OCI-LY1 (cell line): ENCODE measurements around the gene RPRML.

Experiments
- H2AFZ ChIP-seq: fragments of 200-600 bp; sonication (generic), shearing (Covaris generic); 2 replicates; pipeline ENCODE4 v1.6.0; 2014; ENCODE audit warnings: antibody characterized with exemption, mild to moderate bottlenecking, low read length
- H3F3A ChIP-seq: fragments of 200-600 bp; sonication (generic), shearing (Covaris generic); 2 replicates; pipeline ENCODE4 v1.6.0; 2014; ENCODE audit warnings: mild to moderate bottlenecking, antibody characterized with exemption, low read length, moderate library complexity; ENCODE audit not compliant: insufficient read depth
- H3K27ac ChIP-seq: fragments of 200-600 bp; sonication (generic); 2 replicates; pipeline ENCODE4 v1.5.1; 2014; ENCODE audit warnings: low read length, mixed run types, mild to moderate bottlenecking, low read depth; ENCODE audit not compliant: poor library complexity, severe bottlenecking
- H3K27me3 ChIP-seq: fragments of 200-600 bp; sonication (generic); 2 replicates; pipeline ENCODE4 v1.6.0; 2014; ENCODE audit warnings: antibody characterized with exemption, mild to moderate bottlenecking, low read length, moderate library complexity; ENCODE audit not compliant: insufficient read depth
- H3K36me3 ChIP-seq: fragments of 200-600 bp; sonication (generic); 2 replicates; pipeline ENCODE4 v1.6.1; 2014; ENCODE audit warnings: mild to moderate bottlenecking, antibody characterized with exemption, low read length, moderate library complexity, mixed read lengths; ENCODE audit not compliant: insufficient read depth
- H3K4me1 ChIP-seq: fragments of 200-600 bp; sonication (generic); 2 replicates; pipeline ENCODE4 v1.5.1; 2014; ENCODE audit warnings: mild to moderate bottlenecking, low read length, moderate library complexity; ENCODE audit not compliant: insufficient read depth, severe bottlenecking
- H3K4me2 ChIP-seq: fragments of 200-600 bp; sonication (generic), shearing (Covaris generic); 2 replicates; pipeline ENCODE4 v1.6.1; 2014; ENCODE audit warnings: low read length
- H3K4me3 ChIP-seq: fragments of 200-600 bp; sonication (generic); 2 replicates; pipeline ENCODE4 v1.5.1; 2014; ENCODE audit warnings: low read length, low read depth, mild to moderate bottlenecking, mixed read lengths; ENCODE audit not compliant: poor library complexity, severe bottlenecking
- H3K79me2 ChIP-seq: fragments of 200-600 bp; shearing (Covaris generic); 2 replicates; pipeline ENCODE4 v1.6.1; 2016; ENCODE audit warnings: mixed run types, low read length, mixed read lengths; ENCODE audit not compliant: insufficient read depth
- H3K9ac ChIP-seq: fragments of 200-600 bp; sonication (generic), shearing (Covaris generic); 2 replicates; pipeline ENCODE4 v1.6.1; 2014; ENCODE audit warnings: mild to moderate bottlenecking, low read length, mixed read lengths
- H3K9me2 ChIP-seq: fragments of 200-600 bp; sonication (generic), shearing (Covaris generic); 2 replicates; pipeline ENCODE4 v1.6.1; 2014; ENCODE audit warnings: low read depth, mild to moderate bottlenecking, low read length, mixed read lengths
- H3K9me3 ChIP-seq: fragments of 200-600 bp; shearing (Covaris generic); 2 replicates; pipeline ENCODE4 v1.6.1; 2014; ENCODE audit warnings: low read length, mixed read lengths
- H4K20me1 ChIP-seq: fragments of 200-600 bp; sonication (generic), shearing (Covaris generic); 2 replicates; pipeline ENCODE4 v1.6.0; 2016; ENCODE audit warnings: mild to moderate bottlenecking, low read length; ENCODE audit not compliant: insufficient read depth
- CTCF ChIP-seq: fragments of 200-600 bp; sonication (generic), shearing (Covaris generic); IDR thresholded peaks from 2 replicates; pipeline ENCODE4 v1.5.1; 2017; ENCODE audit warnings: mild to moderate bottlenecking, antibody characterized with exemption, low read length, moderate library complexity, mixed read lengths
- EZH2 ChIP-seq: fragments of 200-600 bp; sonication (generic), shearing (Covaris generic); IDR thresholded peaks from 2 replicates; pipeline ENCODE4 v1.8.0; 2017; ENCODE audit warnings: borderline replicate concordance, mixed run types, mild to moderate bottlenecking, antibody characterized with exemption, low read length, moderate library complexity, mixed read lengths

RPRML gene

GRCh38 chr17:46929413-46929812 is 49.6 kb downstream of the RPRML start:
- H3K79me2 ChIP-seq: peaks cover 32% of the 10 kb centered on the region
- H3F3A ChIP-seq: no peaks in the 10 kb centered on the region
- no peaks in the 10 kb centered on the region for H3K27me3 ChIP-seq
- peaks cover 49% of the 10 kb centered on the region for H3K36me3 ChIP-seq
- no peaks in the 10 kb centered on the region for H3K9me3 ChIP-seq
- TF ChIP-seq CTCF (no peak), EZH2 (no peak)
- no peaks in the 10 kb centered on the region for H4K20me1 ChIP-seq
- H3K4me3 ChIP-seq: no peak overlapping the region
- H3K27ac ChIP-seq: no peak overlapping the region
- H3K9ac ChIP-seq: no peak overlapping the region
- H3K4me2 ChIP-seq: no peak overlapping the region
- no peaks in the 10 kb centered on the region for H3K9me2 ChIP-seq
- no peak overlapping the region for H2AFZ ChIP-seq
- H3K4me1 ChIP-seq: peaks cover 10% of the 10 kb centered on the region

DNA sequence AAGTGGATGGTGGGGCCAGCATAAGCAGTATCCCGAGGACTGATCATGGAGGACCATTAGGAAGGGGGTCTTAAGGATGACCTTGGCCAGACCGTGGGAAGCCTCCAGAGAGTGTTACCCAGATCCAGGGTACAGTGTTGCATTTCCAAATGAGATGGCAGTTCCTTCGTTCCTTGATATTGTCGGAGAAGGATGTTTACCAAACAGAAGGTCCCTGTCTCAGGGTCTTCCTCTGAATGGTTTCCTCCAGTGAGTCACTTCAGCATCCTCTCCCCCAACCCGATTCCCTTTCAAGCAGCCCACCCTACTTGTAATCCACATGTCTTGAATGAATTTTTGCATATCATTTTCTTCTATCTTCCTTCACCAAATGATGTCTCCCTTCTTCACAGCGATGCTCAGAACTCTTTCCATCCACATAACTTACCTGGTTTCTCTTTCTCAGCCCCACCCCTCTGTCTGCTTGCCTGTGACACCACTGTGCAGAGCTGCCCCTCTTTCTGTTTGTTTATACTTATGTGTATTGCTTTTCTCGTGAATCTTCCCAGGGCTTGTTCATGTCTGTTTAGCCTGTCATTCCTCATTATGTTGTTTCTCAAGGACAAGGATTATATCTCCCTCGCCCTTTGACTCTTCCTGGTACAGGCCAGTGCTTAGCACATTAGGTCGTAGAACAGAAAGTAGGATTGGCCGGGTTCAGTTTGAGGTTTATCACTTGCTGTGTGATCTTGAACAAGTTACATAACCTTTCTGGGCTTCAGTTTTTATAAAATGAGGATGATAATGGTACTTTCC is 50.4 kb downstream of the RPRML start:
- H3K27me3 ChIP-seq: no peaks in the 10 kb centered on the region
- no peaks in the 10 kb centered on the region for H3K9me3 ChIP-seq
- H3K36me3 ChIP-seq: peaks cover 42% of the 10 kb centered on the region
- H3K4me1 ChIP-seq: peaks cover 17% of the 10 kb centered on the region
- no peaks in the 10 kb centered on the region for H3F3A ChIP-seq
- H4K20me1 ChIP-seq: no peaks in the 10 kb centered on the region
- peaks cover 40% of the 10 kb centered on the region for H3K79me2 ChIP-seq
- no peak overlapping the region for H3K27ac ChIP-seq
- TF ChIP-seq CTCF (no peak), EZH2 (no peak)
- no peaks in the 10 kb centered on the region for H3K9me2 ChIP-seq
- H3K9ac ChIP-seq: no peak overlapping the region
- H3K4me2 ChIP-seq: no peak overlapping the region
- H3K4me3 ChIP-seq: no peak overlapping the region
- H2AFZ ChIP-seq: no peak overlapping the region
